GM19328 (cell line): Measurements from ENCODE around the gene CATSPERZ.
A peak's percentile ranks its signal among the peaks of the same experiment; 100 is the strongest.

Experiments used
- ATAC-seq: cut with Tn5 transposase; IDR thresholded peaks from one replicate; pipeline ENCODE4 v1.9.1; 2021; ENCODE audit warnings: mild to moderate bottlenecking, moderate library complexity; ENCODE audit not compliant: unreplicated experiment

Gene CATSPERZ

DNA sequence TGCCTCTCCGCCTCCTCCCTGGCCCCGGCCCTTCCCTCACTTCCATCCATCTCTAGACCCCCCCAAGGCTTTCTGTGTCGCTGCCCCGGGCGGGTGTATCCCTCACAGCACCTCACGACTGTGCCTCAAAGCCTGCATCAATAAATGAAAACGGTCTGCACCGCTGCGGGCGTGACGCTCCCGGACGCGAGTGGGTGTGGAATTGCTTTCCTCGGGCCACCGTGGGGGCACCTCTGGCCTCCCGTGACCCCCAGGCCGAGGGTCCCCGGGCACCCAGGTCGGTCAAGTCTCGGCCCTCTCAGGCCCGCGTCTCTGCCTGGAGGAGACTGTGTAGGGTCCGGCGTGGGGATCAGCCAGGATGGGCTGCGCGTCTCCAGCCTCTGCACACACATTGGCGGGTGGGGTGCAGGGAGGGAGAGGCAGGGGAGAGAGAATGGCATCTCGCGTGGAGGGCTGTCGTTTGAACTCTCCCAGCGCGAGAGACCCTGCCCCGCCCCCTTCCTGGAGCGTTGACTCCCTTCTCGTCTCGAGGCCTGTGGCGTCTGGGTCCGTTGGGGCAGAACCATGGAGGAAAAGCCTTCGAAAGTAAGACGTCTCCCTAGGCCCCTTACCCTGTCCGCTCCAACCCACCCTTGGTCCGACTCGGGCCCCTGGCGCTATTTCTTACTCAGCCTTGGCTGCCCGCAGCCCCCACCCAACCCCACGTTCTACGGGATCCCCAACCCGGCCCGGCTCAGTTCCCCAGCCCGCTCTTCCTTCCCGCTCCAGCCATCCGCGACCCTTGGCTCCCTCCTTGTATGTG is at the start of gene CATSPERZ:
Gene CATSPERZ (plus strand): TSS at position 512 of the 802 bp plus-strand sequence. CDS start 53 bp downstream, at position 565.
- no peak for ATAC-seq

DNA sequence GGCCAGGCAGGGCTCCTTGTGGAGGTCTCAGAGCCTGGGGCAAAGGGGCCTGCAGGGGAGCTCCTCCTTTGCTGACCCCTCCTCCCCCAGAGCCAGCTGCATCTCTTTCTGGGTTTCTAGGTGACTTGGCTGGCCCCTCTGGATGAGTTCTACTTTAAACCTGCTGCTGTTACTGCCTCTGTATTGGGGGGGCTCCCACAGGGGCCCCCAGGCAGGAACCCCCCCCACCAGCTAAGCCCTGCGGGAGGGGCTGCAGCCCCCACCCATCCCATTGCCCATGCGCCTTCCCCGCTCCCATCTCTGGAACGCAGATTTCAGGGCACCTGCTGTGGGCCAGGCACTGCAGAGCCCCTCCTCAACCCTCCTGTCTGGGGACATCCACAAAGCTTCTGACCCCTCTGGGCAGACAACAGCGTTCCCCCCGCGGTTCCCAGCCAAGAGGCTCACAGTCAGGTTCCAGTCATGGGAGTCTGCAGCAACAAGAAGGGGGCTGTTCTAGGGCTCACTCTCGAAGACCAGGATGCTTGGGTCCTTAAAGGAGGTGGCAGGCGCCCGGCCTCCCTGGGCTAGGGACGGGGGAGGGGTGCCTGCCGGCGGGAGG is 49.6 kb upstream of the CATSPERZ start:
- no peak for ATAC-seq

DNA sequence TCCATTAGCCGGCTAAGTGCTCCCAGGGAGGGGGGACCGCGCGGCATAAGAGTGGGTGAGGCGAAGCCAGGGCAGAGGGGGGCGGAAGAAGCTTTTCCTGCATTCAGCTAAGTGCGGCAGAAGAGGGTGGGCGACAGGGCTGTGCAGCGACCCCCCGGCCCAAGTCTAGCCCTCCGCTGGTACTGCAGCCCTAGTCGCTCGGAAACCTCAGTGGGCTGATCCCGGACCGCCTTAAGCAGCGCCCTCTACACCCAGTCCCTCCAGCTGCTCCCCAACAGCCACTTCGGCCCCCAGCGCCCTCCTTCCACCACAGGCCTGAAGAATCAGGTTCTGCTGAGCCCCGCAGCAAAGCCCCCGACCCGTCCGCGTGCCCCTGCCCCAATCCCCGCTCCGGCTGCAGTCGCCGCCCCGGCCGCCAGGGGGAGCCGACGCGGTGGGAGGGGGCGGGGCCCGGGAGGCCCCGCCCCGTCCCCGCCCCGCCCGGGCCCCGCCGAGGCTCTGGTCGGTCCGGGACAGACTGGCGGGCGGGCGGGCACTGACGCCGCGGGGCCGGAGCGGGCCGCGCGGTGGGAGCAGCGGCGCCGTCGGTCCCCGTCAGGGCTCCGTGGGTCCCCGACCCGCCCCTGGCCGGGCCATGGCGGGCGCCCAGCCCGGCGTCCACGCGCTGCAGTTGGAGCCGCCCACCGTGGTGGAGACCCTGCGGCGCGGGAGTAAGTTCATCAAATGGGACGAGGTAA is 49.0 kb upstream of the CATSPERZ start, which contains the start of gene PLCB3:
Gene PLCB3 (plus strand): TSS at position 515 of the 737 bp plus-strand sequence. CDS start 120 bp downstream, at position 635.
- peak; percentile 45 for ATAC-seq

DNA sequence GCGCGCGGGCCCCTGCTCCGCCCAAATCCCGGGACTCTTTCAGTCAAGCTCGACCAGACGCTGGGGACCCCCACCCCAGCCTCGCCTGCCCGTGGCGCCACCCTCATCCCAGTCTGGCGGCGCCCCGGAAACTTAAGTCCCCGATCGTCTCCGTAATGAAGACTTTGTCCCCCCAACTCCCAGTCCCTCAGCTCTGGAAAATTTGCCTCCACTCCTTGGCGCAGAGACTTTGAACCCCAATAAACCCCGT is 48.5 kb upstream of the CATSPERZ start:
- no peak for ATAC-seq

DNA sequence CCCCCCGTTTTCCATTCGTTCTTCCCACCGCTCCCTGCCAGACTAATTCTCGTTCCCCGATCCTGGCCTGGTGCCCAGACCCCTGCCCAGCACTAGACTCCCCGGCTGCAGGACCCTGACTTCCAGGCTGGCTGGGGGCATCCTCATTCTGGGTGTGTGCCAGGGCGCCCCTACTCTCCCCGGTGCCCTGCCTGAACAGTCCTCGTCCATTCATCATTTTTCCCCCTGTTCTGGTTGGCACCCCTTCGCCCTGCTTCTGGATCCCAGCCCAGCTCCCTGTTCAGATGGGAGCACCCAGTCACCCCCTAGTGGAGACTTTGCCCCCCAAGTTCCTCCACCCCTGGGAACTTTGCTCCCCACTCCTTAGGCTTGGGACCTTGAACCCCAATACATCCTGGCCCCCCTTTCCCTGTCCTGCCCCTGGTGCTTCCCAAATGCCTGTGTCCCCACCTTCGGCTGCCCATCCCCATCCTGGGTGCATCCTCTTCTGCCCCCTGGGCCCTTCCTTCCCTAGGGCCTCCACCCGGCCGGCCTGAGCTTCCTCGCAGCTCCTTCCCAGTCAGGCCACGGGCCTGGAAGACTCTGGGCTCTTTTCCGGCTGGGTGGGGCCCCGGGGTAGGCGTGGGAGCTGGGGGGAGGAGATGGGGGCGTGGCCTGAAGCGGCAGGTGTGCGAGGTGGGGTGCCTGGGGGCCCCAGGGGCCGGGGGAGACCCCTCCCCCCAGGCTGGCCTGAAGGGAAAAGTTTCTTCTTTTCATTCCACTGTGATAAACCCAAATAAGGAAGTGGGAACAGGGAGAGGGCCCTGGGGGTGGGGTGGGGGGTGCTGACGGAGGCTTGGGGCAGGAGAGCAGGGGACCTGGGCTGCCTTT is 47.9 kb upstream of the CATSPERZ start:
- no peak for ATAC-seq

- ATAC-seq = no peak
These were observed 47.1 kb upstream of the CATSPERZ start for GRCh38 chr11:64253043-64253442.

DNA sequence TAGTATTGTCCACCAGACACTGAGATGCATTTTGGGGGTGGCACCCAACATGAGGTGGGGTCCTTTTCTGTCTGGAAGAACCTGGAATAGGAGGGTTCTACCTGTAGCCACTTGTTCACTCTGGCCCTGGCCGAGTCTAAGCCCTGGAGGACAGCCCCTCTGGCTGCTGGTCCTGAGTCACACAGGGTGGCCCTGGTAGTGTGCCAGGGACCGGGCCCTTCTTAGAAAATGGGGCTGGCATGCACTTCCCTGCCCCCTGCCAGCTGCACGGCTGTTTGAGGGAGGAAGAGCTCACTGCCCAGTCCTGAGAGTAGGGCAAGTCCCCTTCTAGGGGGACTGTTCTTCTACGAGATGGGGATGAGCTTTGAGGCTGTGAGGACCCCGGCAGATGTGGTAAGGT is 46.7 kb upstream of the CATSPERZ start:
- no peak for ATAC-seq

- ATAC-seq = no peak
These were observed 45.8 kb upstream of the CATSPERZ start for GRCh38 chr11:64254326-64254725.

GRCh38 chr11:64255135-64256128 is 44.7 kb upstream of the CATSPERZ start:
- no peak for ATAC-seq

- ATAC-seq = no peak
These were observed 43.9 kb upstream of the CATSPERZ start for GRCh38 chr11:64256300-64256699.

DNA sequence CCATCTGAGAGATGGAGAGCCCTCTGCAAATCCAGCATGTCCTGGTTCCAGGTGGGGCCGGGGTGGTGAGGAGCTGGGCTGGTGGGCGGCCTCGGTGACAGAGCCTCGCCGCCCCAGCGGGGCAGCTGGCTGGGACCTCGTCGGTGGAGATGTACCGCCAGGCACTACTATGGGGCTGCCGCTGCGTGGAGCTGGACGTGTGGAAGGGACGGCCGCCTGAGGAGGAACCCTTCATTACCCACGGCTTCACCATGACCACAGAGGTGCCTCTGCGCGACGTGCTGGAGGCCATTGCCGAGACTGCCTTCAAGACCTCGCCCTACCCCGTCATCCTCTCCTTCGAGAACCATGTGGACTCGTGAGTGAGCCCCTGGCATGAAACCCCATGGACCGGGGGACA is 41.8 kb upstream of the CATSPERZ start:
- no peak for ATAC-seq

GRCh38 chr11:64258946-64259532 is 41.1 kb upstream of the CATSPERZ start:
- ATAC-seq = no peak

- ATAC-seq = no peak
These were observed 40.6 kb upstream of the CATSPERZ start for GRCh38 chr11:64259533-64260067.

DNA sequence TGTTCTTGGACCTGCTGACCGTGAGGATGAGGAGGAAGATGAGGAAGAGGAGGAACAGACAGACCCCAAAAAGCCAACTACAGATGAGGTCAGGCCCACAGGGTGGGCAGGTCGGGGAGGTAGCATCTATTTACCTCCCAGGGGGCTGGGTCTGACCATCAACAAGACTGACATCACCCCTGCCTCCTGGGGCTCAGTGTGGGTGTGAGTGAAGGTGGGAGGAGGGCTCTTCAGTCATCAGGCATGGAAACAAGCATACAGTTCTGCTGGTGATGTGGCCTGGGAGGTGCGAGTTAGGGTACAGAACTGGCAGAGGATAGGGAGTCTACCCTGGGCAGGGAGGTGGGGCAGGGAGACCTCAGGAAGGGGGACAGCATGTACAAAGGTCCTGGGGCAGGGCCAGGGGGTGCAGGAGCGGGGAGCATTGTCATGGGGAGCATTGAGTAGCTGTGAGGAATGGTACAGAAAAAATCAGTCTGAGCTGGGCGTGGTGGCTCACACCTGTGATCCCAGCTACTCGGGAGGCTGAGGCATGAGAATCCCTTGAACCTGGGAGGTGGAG is 39.9 kb upstream of the CATSPERZ start:
- ATAC-seq = no peak

DNA sequence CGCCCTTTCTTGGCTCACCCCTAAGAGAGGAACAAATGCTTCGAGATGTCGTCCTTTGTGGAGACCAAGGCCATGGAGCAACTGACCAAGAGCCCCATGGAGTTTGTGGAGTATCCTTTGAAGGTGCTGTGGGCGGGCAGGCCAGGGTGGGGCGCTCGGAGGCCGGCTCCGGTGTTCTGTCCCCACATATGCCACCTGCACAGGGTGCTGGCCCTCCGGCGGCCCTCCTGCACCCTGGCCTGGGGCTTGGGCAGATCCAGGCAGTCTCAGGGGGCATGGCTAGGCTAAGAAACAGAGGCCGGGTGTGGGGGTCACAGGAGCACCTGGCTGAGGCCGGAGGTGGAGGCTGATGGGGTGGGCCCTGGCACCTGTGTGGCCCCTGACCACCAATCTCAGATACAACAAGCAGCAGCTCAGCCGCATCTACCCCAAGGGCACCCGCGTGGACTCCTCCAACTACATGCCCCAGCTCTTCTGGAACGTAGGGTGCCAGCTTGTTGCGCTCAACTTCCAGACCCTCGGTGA is 38.5 kb upstream of the CATSPERZ start:
- ATAC-seq = no peak

DNA sequence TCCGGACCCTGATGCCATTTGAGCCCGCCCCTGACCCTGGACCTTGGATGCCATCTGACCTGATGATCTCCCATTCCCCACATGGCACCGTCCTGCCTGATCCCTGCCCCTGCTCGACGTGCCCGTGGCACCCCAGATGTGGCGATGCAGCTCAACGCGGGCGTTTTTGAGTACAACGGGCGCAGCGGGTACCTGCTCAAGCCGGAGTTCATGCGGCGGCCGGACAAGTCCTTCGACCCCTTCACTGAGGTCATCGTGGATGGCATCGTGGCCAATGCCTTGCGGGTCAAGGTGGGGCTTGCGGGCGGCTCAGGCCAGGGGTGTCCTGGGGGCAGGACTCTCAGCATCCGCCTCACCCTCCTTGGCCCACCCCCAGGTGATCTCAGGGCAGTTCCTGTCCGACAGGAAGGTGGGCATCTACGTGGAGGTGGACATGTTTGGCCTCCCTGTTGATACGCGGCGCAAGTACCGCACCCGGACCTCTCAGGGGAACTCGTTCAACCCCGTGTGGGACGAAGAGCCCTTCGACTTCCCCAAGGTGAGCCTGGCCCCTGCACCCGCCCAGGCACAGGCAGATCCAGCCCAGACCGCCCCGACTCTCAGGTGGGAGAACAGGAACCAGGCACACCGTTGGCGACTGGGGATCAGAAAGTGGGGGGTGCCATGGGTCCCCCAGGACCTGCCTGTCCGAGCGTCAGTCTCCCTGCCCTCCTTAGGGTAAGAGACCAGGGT is 37.7 kb upstream of the CATSPERZ start:
- no peak for ATAC-seq

DNA sequence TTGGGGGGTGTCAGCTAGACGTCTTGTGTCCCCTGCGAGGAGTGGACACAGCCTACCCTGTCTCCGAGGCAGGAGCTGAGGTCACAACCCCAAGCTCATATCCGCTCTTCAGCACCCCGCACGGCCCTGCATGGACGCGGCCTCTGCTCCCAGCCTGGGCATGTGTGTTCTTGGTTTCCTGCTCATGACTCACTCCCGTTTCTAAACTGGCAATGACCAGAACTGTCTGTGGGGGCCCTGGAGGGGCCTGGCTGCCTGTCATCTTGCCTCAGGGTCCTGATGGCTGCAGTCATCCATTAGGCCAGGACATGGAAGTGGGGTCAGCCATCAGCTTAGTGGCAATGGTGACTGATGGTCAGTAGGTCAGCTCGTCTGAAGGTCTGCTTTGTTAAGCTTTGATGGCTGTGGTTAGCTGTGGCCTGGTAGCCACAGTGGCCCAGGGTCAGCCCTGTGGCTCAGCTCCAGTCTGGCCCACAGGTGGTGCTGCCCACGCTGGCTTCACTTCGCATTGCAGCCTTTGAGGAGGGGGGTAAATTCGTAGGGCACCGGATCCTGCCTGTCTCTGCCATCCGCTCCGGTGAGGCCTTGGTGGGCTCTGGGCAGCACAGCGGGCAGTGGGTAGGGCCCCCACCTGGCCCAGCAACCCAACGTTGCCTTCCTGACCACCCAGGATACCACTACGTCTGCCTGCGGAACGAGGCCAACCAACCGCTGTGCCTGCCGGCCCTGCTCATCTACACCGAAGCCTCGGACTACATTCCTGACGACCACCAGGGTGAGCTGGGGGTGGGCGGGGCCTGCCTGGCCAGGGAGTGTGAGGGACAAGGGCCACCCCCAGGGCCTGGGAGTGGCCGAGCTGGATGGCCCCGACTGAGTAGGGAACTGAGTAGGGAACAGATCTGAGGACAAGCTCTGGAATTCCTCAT is 36.9 kb upstream of the CATSPERZ start:
- no peak for ATAC-seq
